GM19372 (cell line): Measurements from ENCODE around the gene CDH4.

ENCODE experiments used
- ATAC-seq: cut with Tn5 transposase; IDR thresholded peaks from one replicate; pipeline ENCODE4 v1.9.1; 2021; ENCODE audit warnings: mild to moderate bottlenecking, low read depth, moderate library complexity; ENCODE audit not compliant: unreplicated experiment

Gene CDH4

DNA sequence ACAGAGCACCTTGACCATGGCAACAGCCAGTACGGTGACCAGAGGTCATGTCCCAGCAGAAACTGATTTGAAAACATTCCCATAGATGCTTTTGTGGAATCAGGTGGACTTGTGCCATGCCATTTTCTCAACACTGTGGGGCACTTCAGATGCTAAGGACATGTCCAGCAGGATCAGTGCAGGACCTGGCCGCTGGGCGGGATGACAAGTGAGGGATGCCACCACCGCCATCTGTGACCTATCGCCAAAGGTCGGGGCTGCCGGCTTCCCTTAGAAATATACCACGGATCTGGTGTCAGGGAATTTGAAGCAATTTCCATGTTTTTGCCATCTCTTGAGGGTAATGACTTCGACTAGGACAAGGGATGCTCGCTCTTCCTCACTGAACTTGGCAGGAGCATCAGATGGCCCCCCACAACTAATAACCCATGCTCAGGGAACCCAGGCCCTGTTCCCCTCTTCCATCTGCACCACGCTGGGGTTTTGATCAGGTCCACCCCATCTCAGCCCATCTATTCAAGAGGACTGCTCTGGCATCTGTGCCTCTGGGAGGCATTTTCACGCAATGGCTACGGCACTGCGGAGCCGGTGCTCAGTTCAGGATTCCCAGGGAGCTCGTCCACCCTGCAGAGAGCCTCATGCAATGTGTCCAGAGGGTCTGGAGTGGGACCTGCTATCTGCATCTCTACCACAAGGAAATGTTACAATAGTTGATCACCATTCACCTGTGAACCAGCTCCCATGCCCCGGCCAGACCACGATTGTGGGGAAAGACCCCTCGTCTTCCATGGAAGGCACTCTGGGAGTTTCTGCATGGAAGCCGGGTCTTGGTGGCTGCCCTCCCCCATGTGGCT is 511.1 kb downstream of the CDH4 start:
- ATAC-seq = no peak

DNA sequence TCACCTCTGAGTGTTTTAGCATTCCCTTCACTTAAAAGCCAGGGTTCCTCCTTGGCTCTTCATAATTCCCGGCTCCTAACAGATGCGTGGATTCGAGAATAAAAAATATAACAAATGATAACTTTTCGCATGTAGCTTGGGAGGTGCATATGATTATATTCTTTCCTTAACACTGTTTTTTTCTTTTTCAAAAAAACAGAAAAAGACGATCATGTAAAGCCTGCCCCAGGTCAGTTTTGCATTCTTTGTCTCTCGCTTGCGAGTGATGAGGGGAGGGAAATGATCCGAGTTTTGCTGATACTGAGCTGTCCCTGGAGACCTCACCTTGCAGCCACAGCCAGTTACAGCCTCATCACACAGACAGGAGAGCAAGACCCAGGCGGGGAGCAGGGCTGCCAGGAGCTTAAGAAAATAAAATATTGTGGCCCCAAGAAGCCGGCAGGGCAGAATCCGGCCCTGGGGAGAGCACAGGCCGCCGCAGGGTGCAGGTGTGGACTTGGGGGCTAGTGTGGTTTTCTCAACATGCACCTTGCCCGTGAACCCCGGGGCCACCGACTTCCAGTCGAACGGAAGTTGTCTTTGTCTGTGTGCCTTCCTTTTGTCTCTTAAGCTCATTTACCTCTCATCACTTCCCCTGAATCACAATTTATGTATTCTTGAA is 511.8 kb downstream of the CDH4 start:
- ATAC-seq = no peak

DNA sequence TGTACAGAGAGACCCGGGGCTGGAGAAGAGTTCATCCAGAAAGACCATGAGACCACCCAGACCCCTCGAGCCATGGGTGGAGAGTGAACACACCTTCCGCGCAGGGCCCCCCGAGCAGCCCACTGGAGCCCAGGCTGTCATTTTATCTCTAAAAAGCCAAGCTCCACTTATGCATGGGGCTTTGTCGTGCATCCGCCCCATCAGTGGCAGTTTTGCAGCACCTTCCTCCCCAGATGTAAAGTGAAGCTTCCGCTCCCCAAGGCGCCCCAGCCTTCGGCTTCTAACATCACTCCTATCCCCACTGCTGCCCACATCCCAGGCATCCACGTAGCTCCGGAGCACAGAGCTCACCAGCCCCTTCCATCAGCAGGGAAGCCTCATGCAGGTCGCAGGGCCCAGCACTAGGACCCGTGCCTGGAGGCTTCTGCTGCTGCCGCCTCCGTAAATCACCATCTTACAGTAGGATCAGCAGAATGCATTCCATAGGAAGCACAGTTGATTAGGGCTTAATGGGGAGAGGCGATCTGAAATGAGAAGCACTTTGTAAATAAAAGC is 512.5 kb downstream of the CDH4 start:
- no peak for ATAC-seq

DNA sequence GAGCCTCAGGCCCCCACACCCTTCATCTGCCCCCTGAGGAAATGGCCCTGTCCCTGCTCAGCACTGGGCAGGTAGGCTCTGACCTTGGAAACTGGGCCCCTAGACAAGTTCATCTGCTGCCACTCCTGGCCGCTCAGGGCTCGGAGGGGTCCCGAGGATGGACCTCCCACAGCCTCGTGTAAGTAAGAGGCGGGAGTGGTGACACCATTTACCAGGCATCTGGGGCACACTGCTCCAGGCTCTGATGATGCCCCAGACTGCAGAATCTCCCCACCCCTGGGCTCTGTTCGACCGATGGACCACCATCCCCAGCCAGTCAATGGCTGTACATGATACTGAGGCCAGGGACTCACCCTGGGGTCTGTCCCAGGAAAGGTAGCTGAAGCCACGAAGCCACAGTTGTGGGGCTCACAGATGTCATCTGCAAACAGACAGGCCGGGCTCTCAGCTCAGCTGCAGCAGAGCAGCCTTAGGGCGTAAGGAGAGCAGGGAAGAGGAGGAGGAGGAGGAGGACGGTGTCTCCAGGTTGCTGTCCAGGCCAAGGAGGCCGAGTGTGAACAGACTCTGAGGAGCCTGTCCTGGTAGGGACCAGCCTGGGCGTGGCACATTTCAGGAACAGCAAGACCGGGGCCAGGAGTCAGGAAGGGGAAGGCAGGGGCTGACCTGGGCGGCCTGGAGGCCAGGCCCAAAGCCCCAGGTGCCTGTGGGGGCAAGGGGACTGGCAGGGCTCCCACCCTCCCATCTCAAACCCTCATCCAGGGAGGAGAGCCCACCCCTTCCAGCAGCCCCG is 513.2 kb downstream of the CDH4 start:
- ATAC-seq = no peak

DNA sequence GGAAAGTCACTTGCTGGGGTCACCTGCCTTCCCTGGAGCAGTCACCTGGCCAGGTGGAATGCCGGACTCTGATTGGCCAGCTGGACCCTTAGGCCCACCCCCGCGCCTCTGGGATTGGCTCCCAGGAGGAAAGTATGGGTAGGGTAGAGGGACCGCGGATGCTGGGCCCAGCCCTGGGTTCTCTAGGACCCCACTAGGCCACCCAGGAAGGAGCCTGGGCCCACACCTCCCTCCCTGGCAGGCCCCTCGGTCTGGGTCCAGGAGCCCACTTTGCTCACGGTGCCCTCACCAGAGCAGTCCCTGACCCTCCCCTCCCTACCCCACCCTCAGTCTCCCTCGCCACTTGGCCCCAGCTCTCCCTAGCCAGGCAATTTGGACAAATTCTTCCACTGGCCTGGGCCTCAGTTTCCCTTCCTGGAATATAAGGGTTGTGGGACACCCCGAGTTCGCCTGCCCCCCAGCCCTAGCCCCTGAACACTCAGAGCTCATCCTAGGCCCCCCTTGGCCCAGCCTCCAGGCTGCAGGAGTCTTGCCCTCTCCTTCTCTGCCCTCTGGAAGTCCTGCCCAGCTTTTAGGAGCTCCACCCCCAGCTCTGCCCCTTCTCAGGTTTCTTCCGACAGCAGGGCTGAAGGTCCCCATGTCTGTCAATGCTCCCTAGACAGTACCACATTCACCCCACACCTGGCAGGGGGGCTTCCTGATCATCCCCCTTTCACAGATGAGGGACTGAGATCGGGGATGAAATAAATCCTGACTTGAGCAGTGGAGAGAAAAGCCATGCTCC is 514.0 kb downstream of the CDH4 start:
- ATAC-seq = no peak

DNA sequence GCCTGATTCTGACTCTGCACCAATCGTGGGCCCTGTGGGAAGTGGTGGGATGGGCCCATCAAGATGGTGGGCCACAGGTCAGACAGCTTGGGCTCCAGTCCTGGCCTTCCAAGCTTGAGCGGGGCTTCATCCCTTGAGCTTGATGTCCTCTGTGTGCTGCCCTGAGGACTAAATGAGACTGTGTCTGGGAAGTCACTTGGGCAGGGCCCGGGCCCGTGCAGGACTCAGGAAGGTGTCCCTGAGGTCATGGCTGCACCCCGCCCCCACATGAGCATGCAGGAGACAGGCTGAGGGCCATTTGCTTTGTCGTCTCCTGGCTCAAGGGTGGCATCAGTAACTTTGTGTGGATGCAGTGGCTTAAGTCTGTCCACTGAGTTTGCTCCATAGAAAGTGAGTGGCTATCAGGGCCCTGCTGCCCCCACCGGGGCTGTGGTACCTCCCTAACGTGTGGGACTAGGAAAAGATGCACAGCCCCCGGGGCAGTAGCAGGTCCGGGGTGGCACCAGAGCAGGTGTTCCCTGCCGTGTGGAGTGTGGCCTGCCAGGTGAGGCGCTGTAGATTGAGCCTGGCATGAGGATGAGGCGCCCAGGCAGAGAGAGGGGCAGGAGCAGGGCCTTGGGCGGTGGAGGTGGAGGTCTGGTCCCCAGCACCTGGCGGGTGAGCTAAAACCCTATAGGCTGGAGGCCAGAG is 515.0 kb downstream of the CDH4 start:
- no peak for ATAC-seq

DNA sequence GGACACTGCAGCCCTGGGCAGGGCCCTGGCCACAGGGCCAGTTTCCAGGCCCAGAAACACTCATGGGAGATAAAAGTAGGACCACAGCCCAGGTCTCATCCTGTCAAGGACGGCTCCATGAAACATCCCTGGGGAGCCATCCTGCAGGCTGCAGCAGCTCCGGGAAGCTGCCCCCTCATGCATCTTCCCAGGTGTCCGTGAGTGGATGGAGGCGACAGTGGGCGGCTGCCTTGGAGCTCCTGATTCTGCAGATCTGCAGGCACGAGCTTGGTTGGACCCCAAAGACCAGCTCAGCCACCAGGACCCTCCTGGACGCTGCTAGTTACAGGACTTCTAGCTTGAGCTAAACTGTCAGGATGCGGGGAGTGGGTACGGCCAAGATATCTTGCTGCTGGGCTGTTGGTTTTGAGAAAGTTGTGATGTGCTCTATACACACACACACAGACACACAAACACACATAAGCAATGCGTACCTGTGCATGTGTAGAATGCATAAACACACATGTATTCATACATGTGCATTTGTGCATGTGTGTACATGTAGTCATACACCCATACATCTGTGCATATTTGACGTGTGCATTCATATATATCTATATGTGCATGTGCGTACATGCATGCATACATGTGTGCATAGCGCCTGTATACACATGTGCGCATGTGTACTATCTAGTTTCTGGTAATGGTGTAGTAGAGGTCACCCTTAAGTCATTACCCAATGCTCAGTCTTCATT is 515.9 kb downstream of the CDH4 start:
- ATAC-seq = no peak

DNA sequence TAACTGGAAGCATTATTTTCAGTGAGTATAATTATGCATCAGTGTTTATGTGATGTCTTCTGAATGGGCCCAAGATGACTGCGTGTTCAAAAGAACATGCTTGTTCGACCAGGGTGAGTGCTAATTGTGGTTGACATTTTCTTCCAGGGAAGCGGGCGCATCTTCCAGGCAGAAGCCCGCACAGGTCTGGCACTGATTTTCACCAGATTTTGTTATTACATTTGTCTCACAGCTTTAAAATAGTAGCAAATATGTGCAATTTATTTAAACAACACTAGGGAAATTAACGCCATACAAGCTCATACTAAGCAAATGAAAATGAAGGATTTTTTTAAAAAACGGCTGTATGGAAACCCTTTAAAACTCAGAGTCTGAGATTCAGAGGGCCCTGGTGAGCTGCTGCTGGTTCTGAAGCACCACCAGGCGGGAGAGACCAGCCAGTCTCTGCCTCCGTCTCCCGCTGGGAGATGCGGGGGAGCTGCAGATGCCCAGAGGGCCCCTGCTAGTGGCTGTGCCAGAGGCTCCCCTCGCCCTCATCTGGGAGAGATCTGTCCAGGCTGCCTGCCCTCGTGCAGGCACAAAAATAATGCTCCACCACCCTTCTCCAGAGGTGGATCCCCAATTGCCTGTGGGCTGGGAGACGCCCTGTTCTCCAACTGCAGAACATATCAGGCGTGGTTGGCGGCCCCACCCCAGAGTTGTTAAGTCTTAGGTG is 516.7 kb downstream of the CDH4 start:
- ATAC-seq = no peak

DNA sequence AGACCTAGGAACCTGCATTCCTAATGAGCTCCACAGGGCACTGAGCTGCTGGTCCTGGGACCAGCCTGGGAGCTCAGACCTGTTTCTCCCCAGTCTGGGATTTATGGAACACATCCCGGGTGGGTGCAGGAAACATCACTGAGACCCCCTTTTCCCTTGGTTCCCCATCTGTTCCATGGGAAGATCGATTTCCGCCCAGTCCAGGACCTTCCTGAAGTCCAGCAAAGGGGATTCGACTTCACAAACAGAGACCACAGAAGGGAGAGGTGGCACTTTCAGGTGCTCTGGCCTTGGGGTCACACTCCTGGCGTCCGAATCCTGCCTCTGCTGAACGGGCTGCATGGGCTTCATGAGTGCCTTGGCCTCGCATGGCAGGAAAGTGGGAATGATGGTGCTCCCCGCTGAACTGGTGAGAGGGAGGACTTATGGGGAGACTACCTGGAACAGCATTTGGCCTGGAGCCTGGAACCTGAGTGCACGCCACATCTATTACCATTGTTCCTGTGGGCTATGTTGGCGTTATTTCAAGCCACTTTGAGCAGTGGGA is 517.3 kb downstream of the CDH4 start:
- no peak for ATAC-seq

DNA sequence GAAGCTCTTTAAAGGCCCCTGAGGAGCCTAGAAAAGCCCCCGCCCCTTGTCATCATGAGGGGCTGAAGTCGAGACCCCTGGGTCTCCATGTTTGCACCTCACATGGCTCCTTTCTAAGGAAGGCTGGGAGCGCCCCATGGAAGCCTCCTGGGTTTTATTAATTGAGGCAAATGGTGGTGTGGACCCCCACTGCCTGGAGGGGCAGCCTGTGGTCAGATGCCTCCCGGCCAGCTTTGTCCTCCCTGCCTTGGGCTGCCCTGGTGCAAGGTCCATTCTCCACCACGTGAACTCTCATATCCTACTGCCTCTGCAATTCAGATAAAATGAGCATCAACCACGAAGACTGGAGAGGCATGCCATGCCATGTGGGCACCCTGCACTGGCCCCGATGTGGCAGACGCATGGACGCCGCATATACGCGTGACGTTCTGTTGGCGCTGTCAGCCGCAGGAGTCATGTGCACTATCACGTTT is 518.1 kb downstream of the CDH4 start:
- no peak for ATAC-seq

DNA sequence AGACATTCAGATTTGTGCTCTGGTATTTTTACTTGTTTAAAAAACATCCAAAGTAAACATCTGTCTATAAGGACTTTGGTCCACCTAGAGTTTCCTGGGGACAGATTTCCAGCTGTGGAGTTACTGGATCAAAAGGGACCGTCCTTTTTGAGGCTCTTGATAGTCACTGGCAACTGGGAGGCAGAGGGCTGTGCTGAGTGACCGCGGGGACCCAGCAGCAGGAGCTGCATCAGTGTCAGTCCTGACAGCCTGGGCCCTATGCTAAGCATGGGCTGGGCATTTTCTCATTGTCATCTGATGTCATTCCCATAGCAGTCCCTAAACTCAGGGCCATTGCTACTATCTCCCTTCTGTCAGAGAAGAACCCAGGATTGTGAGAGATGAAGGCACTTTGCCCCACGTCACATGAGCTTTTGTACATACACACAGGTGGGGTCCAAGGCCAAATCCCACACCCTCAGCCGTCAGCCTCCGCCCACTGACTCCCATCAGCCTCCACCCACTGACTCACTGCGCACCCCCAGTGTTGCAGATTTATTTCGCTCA is 519.8 kb downstream of the CDH4 start:
- ATAC-seq = no peak

DNA sequence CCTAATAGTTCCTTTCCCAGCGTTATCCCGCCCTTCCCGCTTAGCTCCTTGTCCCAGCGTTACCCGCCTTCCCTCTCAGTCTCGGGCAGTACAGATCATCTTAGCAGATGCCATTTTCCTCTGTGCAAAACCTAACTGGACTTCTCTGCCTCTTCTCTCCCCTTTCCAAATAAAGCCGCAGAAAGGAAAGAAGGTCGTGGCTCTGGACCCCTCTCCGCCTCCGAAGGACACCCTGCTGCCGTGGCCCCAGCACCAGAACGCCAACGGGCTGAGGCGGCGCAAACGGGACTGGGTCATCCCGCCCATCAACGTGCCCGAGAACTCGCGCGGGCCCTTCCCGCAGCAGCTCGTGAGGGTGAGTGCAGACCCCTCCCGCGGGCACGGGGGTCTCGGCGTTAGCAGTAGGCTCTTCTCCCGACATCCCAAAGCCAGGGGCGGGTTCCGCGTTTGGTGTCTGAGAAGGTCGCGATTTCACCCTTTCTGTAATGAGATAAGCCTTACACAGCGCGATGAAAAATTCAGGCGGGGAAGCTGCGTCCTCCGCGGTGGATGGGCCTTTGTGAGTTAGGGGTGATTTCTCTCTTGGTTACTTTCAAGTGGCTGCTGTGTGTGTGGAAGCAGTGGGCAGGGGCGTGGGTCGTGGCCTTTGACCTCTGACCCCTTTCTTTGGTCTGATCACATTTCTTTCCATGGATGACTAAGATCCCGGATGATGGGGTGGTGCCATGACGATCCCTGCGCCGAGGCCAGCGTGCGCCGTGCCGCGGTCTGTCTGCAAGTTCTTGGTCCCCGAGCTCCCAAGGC is 521.0 kb downstream of the CDH4 start:
- ATAC-seq = no peak

DNA sequence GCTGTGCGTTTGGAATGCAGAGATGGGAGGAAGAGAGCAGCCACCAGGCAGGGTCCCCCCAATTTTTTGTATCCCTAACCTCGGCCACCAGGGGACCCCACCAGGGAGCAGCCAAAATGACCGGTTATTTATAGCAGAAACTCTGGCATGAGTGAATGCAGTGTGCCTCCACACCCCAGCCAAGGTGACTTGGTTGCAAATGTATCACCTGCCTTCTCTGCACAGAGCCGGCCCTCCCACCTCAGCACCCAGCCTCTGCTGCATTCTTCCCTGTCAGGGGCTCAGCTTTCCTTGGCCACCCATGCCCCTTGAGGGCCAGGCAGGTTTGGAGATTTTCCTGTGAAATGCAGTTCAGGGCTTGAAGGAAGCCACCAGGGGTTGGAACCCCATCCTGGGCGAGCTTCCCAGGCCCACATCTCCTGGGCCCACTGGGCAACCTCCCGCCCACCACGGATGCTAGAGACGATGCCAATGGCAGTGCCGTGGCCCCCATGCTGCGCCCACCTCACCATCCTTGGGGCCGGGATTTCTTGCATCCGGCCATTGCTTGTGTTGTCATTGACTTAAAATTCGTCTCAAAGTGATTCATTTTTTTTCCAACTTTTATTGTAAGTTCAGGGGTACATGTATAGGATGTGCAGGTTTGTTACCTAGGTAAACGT is 522.0 kb downstream of the CDH4 start:
- no peak for ATAC-seq

DNA sequence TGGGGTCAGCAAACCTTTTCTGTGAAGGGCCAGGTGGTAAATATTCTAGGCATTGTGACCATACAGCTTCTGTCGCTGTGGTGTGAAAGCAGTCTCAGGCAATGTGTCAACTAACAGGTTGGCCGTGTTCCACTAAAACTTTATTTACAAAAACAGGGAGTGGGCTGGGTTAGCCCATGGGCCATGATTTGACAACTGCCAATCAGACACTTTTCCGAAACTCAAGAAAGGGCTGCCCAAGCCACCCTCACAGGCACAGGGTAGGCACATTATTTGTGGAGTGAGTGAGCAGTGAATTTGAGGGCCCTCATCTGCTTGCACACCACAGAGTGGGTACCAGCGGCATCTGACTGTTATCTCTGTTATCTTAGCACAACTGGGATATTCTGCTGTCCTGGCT is 523.4 kb downstream of the CDH4 start:
- ATAC-seq = no peak

DNA sequence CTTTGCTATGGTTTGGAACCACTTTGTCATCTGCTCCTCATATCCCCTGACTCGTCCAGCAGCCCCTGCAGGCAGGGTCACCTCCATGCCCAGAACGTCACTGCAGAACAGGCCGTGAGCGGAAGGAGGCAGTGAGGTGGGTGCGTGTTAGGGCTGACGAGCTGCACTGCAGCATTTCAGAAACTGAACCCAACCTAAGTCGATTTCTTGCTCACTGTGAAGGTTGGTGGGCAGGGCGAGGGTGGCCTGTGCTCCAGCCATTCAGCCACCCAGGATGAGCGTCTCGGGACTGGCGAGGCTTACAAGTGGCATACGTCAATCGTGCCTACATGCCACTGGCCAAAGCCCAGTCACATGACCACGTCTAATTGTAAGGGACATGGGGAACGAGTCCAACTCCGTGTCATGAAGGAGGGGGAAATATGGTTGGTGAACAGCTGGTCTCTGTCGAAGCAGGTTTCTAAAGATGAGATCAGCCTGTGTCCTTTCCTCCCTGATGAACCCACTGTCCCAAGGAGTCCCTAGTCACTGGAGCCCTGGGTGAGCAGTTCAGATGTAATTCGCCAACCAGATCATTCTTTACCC is 524.5 kb downstream of the CDH4 start:
- no peak for ATAC-seq
